IMR-90 (cell line): Measurements from ENCODE around the gene MYNN. TPM values are rescaled to one million over a fixed set of nuclear protein-coding genes. Genes with fewer than 3 reads are reported as not detected.

ENCODE experiments used
- ATAC-seq: fragments of 200-7000 bp; cut with Tn5 transposase; 2 replicates; pipeline ENCODE4 v1.9.1; 2020; ENCODE audit warnings: low read depth, mild to moderate bottlenecking, moderate library complexity
- BruUV-seq: library from RNA; stranded (reverse); fragments of 400-500 nt; replicated peaks from 2 replicates; lab custom pipeline; 2021; lab: Mats Ljungman, UMichigan
- CTCF ChIA-PET: fragments of 300-600 bp; formaldehyde crosslinking; extraction: SDS; loops from one replicate; lab custom pipeline; 2021; ENCODE audit warnings: antibody characterized with exemption; lab: Yijun Ruan, JAX
- POLR2A ChIA-PET: fragments of 300-600 bp; sonication (Branson Sonifier 250); formaldehyde crosslinking; loops from one replicate; lab custom pipeline; 2022; ENCODE audit warnings: antibody characterized with exemption; ENCODE audit not compliant: unreplicated experiment; lab: Charles Lee
- DNase-seq: peaks from one replicate; pipeline ENCODE4 v3.0.0; 2013
- H2AFZ ChIP-seq: replicated peaks from 2 replicates; pipeline ENCODE3; 2013; ENCODE audit warnings: low read length, mild to moderate bottlenecking; ENCODE audit not compliant: poor library complexity
- H2AK5ac ChIP-seq: 2 replicates; pipeline ENCODE4 v1.6.1; 2013; ENCODE audit warnings: low read depth, low read length, inconsistent platforms
- H2AK9ac ChIP-seq: replicated peaks from 2 replicates; pipeline ENCODE3; 2013; ENCODE audit warnings: mild to moderate bottlenecking, low read depth, low read length, moderate library complexity; ENCODE audit not compliant: poor library complexity
- H2BK120ac ChIP-seq: 2 replicates; pipeline ENCODE4 v1.6.1; 2013; ENCODE audit warnings: low read depth, low read length, inconsistent platforms
- H2BK15ac ChIP-seq: 3 replicates; pipeline ENCODE4 v1.6.1; 2013; ENCODE audit warnings: low read depth, low read length, inconsistent platforms
- H2BK20ac ChIP-seq: 2 replicates; pipeline ENCODE4 v1.6.1; 2013; ENCODE audit warnings: low read depth, mild to moderate bottlenecking, inconsistent platforms, low read length, moderate library complexity
- H2BK5ac ChIP-seq: 2 replicates; pipeline ENCODE4 v1.6.1; 2013; ENCODE audit warnings: mild to moderate bottlenecking, low read depth, low read length, inconsistent platforms; ENCODE audit not compliant: poor library complexity, severe bottlenecking
- H3K14ac ChIP-seq: replicated peaks from 2 replicates; pipeline ENCODE4 v1.6.1; 2013; ENCODE audit warnings: low read depth, low read length, inconsistent platforms
- H3K18ac ChIP-seq: 2 replicates; pipeline ENCODE4 v1.6.1; 2013; ENCODE audit warnings: low read depth, low read length, control low read depth
- H3K23ac ChIP-seq: 2 replicates; pipeline ENCODE4 v1.6.1; 2013; ENCODE audit warnings: low read depth, low read length, inconsistent platforms
- H3K27ac ChIP-seq: 2 replicates; pipeline ENCODE4 v1.5.1; 2013; ENCODE audit warnings: mild to moderate bottlenecking, control low read depth, low read length; ENCODE audit not compliant: insufficient read depth
- H3K27me3 ChIP-seq: 2 replicates; pipeline ENCODE4 v1.6.1; 2013; ENCODE audit warnings: low read length; ENCODE audit not compliant: control insufficient read depth, insufficient read depth
- H3K36me3 ChIP-seq: 2 replicates; pipeline ENCODE4 v1.6.1; 2013; ENCODE audit warnings: low read length, mixed read lengths; ENCODE audit not compliant: control insufficient read depth, insufficient read depth
- H3K4ac ChIP-seq: 2 replicates; pipeline ENCODE4 v1.6.1; 2013; ENCODE audit warnings: low read depth, low read length, inconsistent platforms
- H3K4me1 ChIP-seq: 2 replicates; pipeline ENCODE4 v1.6.1; 2013; ENCODE audit warnings: low read length, mixed read lengths; ENCODE audit not compliant: control insufficient read depth, insufficient read depth
- H3K4me2 ChIP-seq: 2 replicates; pipeline ENCODE4 v1.6.1; 2013; ENCODE audit warnings: low read depth, mild to moderate bottlenecking, control low read depth, low read length, moderate library complexity
- H3K4me3 ChIP-seq: 2 replicates; pipeline ENCODE4 v1.5.1; 2013; ENCODE audit warnings: low read depth, mild to moderate bottlenecking, control low read depth, low read length, moderate library complexity; ENCODE audit not compliant: insufficient read depth
- H3K56ac ChIP-seq: 2 replicates; pipeline ENCODE4 v1.6.1; 2013; ENCODE audit warnings: low read length, inconsistent platforms; ENCODE audit not compliant: insufficient read depth; ENCODE audit errors: extremely low read depth
- H3K79me1 ChIP-seq, 2 experiments: 2 replicates each; pipeline ENCODE4 v1.6.1; 2013; ENCODE audit warnings: low read length in 2 of 2, inconsistent platforms in 1 of 2, low read depth in 1 of 2
- H3K9ac ChIP-seq: 2 replicates; pipeline ENCODE4 v1.6.1; 2013; ENCODE audit warnings: low read depth, low read length, control low read depth
- H3K9me1 ChIP-seq: 2 replicates; pipeline ENCODE4 v1.6.1; 2013; ENCODE audit warnings: low read length, inconsistent platforms; ENCODE audit not compliant: insufficient read depth
- H3K9me3 ChIP-seq: 2 replicates; pipeline ENCODE4 v1.6.1; 2013; ENCODE audit warnings: low read length; ENCODE audit not compliant: control insufficient read depth, insufficient read depth
- H4K20me1 ChIP-seq: 2 replicates; pipeline ENCODE4 v1.6.1; 2013; ENCODE audit warnings: low read length, inconsistent platforms; ENCODE audit not compliant: insufficient read depth
- H4K5ac ChIP-seq: 2 replicates; pipeline ENCODE4 v1.6.1; 2013; ENCODE audit warnings: mild to moderate bottlenecking, low read depth, low read length, control low read depth
- H4K8ac ChIP-seq, 2 experiments: 2 replicates each; pipeline ENCODE4 v1.6.1; 2013; ENCODE audit warnings: low read depth in 2 of 2, low read length in 2 of 2, control low read depth in 1 of 2, inconsistent platforms in 1 of 2
- H4K91ac ChIP-seq: 2 replicates; pipeline ENCODE4 v1.6.1; 2013; ENCODE audit warnings: low read depth, low read length, inconsistent platforms; ENCODE audit not compliant: insufficient read depth
- CHD1 ChIP-seq: IDR thresholded peaks from 2 replicates; pipeline ENCODE4 v1.6.1; 2012; ENCODE audit warnings: low read depth, low read length, improper control_type of control experiment
- FOS ChIP-seq: fragments of 150-350 bp; IDR thresholded peaks from 2 replicates; pipeline ENCODE4 v1.6.1; 2016; ENCODE audit warnings: low read depth, low read length
- NFE2L2 ChIP-seq: fragments of 150-350 bp; IDR thresholded peaks from 2 replicates; pipeline ENCODE4 v1.6.1; 2016; ENCODE audit warnings: low read depth, mild to moderate bottlenecking, low read length
- SMC3 ChIP-seq: fragments of 150-350 bp; IDR thresholded peaks from 2 replicates; pipeline ENCODE4 v1.6.1; 2016; ENCODE audit warnings: low read depth, mild to moderate bottlenecking, antibody characterized with exemption, low read length, moderate library complexity
- WGBS, 2 experiments: methylation state at CpG; one replicate each; pipeline versions ENCODE4 v1.1.5 to v1.1.7; 2013; ENCODE audit warnings: missing lambda C conversion rate in 2 of 2; ENCODE audit not compliant: insufficient read length in 1 of 2; ENCODE audit errors: extremely low coverage in 2 of 2; 5-methylcytosine and 5-hydroxymethylcytosine counted together
- dilution Hi-C: fragments of 300-500 bp; cut with HindIII; formaldehyde crosslinking; loops from one replicate; pipeline ENCODE4 v1.14.3; 2018; ENCODE audit warnings: low sequenced_read_pairs; ENCODE audit not compliant: unreplicated experiment
- in situ Hi-C: fragments of 300-500 bp; cut with MboI; formaldehyde crosslinking; loops from 3 replicates; pipeline ENCODE4 v1.14.3; 2019; ENCODE audit warnings: low sequenced_read_pairs, inconsistent platforms, mixed read lengths
- intact Hi-C: fragments of 100-400 bp; cut with micrococcal nuclease; formaldehyde crosslinking; loops from 2 replicates; pipeline ENCODE4 v1.10.0; 2022
- polyA plus RNA-seq, 3 experiments: library from polyadenylated mRNA; depleted of rRNA; stranded (reverse); fragments of >200 nt; gene quantifications; 2 replicates each; pipeline ENCODE4 v1.2.3, GENCODE V29; 2012; ENCODE audit warnings: low replicate concordance in 1 of 3
- total RNA-seq: library from RNA; depleted of rRNA; stranded (reverse); fragments of >200 nt; gene quantifications from 2 replicates; pipeline ENCODE4 v1.2.3, GENCODE V29; 2012

The MYNN gene
- total and polyA plus RNA-seq, 2 of the 4 experiments (the other 2 are of a cell fraction) = 11.8 to 26.9 TPM

- no TSS peak for BruUV-seq
Observed at GRCh38 chr3:169750665-169751064, 22.5 kb upstream of the MYNN start.

More at GRCh38 chr3:169750665-169751064, 22.5 kb upstream of the MYNN start:
- no peak for ATAC-seq
- Histone ChIP-seq H4K5ac (no peak overlapping the region), H3K4me2 (no peak overlapping the region), H4K8ac (no peak overlapping the region), H3K23ac (no peak overlapping the region), H3K56ac (no peak overlapping the region), H2AK9ac (no peak overlapping the region), H3K27me3 (peaks cover 5% of the 10 kb centered on the region), H3K4me1 (no peaks in the 10 kb centered on the region), H3K14ac (no peak overlapping the region), H3K9me3 (no peaks in the 10 kb centered on the region), H2BK5ac (no peak overlapping the region), H2AFZ (no peak overlapping the region), H3K27ac (no peak overlapping the region), H4K20me1 (no peaks in the 10 kb centered on the region), H2BK20ac (no peak overlapping the region), H3K4ac (no peak overlapping the region), H3K18ac (no peak overlapping the region), H3K4me3 (no peak overlapping the region), H2AK5ac (no peak overlapping the region), H2BK15ac (no peak overlapping the region), H2BK120ac (no peak overlapping the region), H3K36me3 (no peaks in the 10 kb centered on the region), H3K9ac (no peak overlapping the region), H3K9me1 (no peaks in the 10 kb centered on the region), H3K79me1 (no peaks in the 10 kb centered on the region), H4K91ac (no peak overlapping the region)
- DNase-seq = no peak
- WGBS, 2 experiments = no CpG with 5 or more reads among the region's 2 CpGs
- ChIA-PET CTCF (no interaction called here), POLR2A (no interaction called here)
- TF ChIP-seq FOS = no peak
- no peak for TF ChIP-seq NFE2L2
- TF ChIP-seq CHD1 = no peak
- no peak for TF ChIP-seq SMC3
- dilution Hi-C loops (no loop called here), in situ Hi-C loops (loop anchor here (25.0 kb wide), 1 partner anchor 1663 kb away; the partner anchor contains the start of gene GOLIM4), intact Hi-C loops (no loop called here)
